ENCODE results near the gene CFAP298.
"Not testable (repeated sequence)": the region's sequence is repeated elsewhere in the genome, so short reads cannot be mapped to it uniquely, and the experiment has no call there.

CFAP298 gene

GRCh38 chr21:32612075-32612998, at the start of gene CFAP298:
CFAP298 (minus strand) TSS chr21:32612377; CDS start chr21:32612243, 134 bp downstream.
- DNase-seq, result peak; percentile 63 to 98 (median 91)

GRCh38 chr21:32661026-32661782, 49.0 kb upstream of the CFAP298 start:
- DNase-seq, result not testable (repeated sequence)

GRCh38 chr21:32658524-32658923, 46.3 kb upstream of the CFAP298 start:
- no peak for DNase-seq

DNA sequence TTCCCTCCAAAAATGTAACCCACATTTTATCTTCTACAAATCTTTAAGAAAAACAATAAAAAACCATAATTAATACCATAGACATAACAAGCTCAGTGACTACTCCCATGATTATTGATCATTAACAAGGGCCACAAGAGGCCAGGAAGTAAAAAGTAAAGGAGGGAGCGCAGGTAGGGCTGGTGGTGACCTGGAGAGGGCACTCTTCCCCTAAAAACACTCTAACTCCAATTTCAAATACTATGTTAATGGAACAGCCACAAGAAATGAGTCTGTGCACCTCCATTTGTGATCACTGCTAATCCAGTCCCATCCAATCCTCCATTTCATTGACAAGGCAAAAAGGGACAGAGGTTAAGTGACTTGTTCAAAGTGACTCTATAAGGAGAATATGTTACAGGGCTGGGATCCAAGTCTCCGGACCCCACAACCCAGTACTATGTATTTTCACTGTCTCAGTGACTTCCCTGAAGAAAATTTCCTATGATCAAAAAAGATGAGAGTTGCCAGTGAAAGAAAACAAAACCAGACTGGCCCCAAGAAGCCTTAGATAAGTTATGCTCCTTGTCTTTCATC, 41.2 kb upstream of the CFAP298 start:
- DNase-seq, result no peak

DNA sequence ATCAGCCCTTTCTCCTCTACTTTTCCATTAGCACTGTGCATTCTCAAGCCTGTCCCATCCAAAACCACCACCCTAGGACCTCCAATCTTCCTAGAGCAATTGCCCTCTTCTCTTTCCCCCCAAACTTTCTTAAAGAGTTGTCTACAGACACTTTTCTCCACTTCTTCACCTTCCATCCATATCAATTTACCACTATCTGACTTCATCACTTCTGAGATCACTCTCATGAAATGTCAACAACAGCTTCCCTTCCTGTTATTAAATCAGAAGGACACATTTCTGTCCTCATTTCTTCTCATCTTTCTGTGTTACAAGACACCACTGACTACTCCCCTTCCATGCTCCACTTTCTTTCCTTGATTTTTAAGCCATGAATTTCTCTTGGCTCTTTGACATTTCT, 36.0 kb upstream of the CFAP298 start:
- no peak for DNase-seq

DNA sequence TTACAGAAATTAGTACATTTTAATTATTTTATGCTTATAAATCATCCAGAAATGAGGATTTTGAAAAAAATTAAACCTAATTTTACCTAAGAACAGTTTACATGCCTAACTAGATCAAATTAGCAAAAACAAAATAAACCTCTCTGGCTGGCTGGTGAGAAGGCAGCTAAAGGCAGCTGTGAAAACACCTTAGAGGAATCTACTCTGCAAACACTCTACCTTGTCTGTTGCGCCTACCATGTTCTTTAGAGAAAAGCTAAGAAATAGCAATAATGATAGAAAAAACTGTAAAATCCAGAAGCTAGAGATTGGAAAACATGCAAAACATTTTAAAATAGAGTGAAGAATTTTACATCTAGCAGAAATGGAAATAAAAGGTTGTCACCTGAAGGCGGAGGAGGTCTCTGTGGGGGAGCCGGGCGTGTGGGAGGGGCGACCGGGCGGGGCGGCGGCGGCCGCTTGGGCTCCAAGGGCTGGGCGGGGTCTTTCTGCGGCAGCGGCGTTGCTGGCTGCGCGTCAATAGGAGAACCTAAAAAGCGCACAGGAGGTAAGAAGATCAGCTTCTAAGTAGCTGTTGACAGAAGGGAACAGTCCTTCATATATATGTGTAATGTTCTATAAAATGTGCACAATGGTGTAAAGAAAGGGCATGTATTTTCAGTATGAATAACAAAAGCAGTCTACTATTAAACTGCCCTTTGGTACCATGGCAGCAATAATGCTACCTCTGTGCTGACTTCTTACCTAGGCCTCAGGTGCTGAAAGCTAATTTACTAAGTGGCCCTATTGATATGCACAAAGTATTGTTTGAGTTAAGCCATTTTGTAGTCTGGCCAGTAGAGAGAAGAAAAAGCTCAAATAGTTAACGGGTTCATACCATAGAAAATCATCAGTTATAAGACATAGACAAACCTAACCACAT, 33.3 kb upstream of the CFAP298 start:
- DNase-seq, result no peak

- peak in 13 of 58 donors; percentile 3 to 29 (median 7) for DNase-seq
Measured at GRCh38 chr21:32641710-32642698, 29.8 kb upstream of the CFAP298 start.

DNA sequence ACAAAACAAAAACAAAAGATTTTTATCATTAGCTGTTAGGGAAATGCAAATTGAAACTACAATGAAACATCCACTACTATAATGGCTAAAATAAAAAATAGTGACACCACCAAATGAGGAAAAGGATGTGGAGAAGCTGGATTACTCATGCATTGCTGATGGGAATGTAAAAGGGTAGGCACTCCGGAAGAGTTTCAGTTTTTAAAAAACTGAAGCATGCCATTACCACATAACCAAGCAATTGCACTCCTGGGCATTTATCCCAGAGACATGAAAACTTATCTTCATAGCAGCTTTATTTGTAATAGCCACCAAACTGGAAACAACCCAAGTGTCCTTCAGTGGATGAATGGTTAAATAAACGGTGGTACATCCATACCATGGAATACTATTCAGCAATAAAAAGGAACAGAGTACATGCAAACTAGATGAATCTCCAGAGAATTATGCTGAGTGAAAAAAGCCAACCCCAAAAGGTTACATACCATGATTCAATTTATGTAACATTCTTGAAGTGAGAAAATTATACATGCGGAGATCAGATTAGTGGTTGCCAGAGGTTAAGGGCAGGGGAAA, 14.5 kb upstream of the CFAP298 start:
- DNase-seq, result no peak

DNA sequence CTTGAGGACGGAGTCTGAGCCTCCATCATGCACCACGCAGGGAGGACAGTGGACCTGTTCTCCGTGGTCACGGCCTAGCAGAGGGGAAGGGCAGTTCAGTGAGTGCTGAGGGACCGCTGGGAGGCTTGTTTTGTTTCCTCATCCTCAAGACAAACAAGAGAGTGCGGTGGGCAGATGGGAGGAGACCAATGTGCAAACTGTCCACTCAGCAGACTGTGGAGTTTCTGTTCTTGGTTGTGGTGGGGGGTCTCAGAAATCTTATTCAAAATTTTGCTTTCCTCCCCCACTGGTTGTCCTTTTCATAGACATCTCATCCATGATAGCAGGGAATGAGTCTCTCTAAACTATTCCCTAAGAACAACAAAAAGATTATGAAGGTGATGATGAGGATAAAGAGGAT, 6.0 kb upstream of the CFAP298 start:
- DNase-seq, result not testable (repeated sequence)

- DNase-seq, result no peak
Measured at GRCh38 chr21:32613436-32614043, 1.4 kb upstream of the CFAP298 start.

DNA sequence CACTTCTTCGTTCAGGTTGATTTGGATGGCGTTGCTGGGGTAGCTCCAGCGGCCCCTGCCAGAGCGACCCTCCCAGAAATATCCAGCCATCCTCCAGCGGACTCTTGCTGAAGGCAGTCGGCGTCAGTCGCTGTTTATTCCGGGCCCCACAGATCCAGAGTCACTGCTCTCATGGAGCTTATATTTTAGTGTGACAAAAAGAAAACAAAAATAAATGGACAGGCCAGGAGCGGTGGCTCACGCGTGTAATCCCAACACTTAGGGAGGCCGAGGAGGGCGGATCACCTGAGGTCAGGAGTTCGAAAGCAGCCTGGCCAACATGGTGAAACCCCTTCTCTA, 791 bp upstream of the CFAP298 start:
- no peak for DNase-seq

DNA sequence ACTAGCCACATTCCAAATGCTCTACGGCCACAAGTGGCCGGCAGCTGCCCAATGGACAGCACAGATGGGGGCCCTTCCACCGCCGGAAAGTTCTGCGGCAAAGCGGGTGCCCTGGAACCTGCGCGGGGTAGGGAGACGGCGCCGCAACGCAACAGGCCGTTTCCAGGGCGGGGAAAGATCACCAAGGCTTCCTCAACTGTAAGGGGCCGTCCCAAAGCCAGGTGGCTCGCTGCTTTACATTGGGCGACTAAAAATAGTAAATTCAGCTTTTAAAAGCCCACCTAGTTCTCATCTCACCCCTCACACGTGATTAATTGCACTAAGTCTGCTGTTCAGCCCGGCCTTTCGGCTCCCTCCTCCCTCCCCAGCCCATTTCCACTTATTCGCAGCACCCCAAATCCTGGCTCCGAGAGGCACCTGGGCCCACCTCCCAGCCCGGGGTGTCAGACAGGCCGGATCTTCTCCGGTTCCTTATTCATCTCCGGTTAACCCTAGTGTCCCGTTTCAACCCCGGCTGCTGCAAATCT, 643 bp downstream of the CFAP298 start:
- peak in 3 of 58 donors; percentile 32 to 45 (median 35) for DNase-seq

DNA sequence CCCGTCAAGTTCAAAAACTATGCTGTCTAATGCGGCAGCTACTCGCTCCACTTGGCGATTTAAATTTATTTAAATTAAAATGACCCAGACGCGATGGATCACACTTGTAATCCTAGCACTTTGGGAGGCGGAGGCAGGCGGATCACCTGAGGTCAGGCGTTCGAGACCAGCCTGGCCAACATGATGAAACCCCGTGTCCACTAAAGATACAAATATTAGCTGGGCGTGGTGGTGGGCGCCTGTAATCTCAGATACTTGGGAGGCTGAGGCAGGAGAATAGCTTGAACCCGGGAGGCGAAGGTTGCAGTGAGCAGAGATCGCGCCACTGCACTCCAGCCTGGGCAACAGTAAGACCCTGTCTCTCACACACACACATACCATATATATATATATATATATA, 1.2 kb downstream of the CFAP298 start:
- DNase-seq, result not testable (repeated sequence)

DNA sequence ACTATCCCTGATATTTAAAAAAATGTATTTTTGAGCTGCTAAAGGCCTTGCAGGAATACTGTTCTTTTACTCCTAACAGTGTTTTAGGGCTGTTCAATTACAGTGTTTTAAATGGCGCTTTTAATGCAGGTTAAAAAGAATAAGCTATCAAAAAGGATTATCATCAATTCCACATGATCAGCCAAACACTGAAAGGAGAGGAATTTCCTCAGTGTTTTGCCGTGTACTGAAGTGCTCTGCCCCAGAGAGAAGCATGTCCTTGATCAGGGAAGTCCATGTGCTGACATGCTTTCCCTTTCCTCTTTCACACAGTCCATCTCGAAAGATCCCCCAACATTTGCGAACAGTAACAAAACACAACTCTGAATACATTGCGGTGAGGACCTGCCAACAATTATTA, 3.3 kb downstream of the CFAP298 start:
- DNase-seq, result no peak

GRCh38 chr21:32605469-32605868, 6.7 kb downstream of the CFAP298 start:
- DNase-seq, result no peak

DNA sequence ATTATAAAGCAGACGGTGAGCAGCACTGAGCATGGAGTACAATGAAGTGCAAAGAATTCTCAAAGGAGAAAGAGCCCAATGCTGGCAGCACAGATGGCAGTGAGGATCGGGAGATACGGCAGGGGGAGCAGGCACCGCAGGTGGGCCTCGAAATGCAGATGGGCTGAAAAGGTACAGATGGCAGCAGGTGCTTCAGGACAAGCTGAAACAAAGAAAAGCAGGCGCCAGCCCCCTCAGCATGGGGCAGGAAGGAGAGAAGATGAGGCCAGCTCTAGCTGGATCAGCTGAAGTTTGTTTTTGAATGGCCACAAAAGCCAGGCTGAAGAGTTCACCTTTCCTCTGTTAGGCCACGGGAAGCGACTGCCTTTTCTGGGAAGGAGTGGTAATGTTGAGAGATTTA, 7.7 kb downstream of the CFAP298 start:
- DNase-seq, result peak in 1 of 58 donors; percentile 7

- no peak for DNase-seq
Measured at GRCh38 chr21:32603131-32603530, 9.0 kb downstream of the CFAP298 start.

DNA sequence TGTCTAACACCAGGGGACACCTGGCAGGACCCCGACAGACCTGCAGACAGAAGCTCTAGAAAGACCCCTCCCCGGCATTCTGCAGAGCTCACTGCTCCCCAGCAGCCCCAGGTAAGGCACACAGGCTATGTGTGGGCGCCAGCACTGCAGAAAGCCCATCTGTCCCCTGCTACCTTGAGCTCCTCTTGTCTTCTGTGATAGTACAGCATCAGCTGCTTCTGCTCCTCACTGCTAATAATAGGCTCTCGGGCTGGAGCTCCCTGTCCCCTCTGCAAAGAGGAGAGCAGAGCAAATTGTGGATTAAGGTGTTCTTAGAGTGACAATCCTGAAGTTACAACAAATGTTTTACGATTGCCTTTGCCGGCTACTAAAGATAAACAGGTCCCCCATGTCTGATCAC, 10.1 kb downstream of the CFAP298 start:
- peak in 2 of 58 donors; percentile 8 to 25 for DNase-seq

GRCh38 chr21:32599526-32599925, 12.7 kb downstream of the CFAP298 start:
- no peak for DNase-seq
